NCI-H2081 treated with DMSO at 0.1 percent for 48 hours (cell line): ENCODE data around the gene UGT2B7.
A peak's percentile ranks its signal among the peaks of the same experiment; 100 is the strongest.
"Not testable (repeated sequence)": the region's sequence is repeated elsewhere in the genome, so short reads cannot be mapped to it uniquely, and the experiment has no call there.

Experiments
- DNase-seq: peaks from one replicate; lab custom pipeline; 2025; lab: John Stamatoyannopoulos, UW

The UGT2B7 gene

GRCh38 chr4:69088473-69088872 is 7.8 kb upstream of the UGT2B7 start:
- no peak for DNase-seq

- no peak for DNase-seq
These were observed 6.9 kb upstream of the UGT2B7 start for GRCh38 chr4:69089388-69089787.

GRCh38 chr4:69092190-69092589 is 4.1 kb upstream of the UGT2B7 start:
- peak; percentile 36 for DNase-seq

GRCh38 chr4:69092980-69093568 is 3.2 kb upstream of the UGT2B7 start:
- no peak for DNase-seq

GRCh38 chr4:69093681-69094080 is 2.6 kb upstream of the UGT2B7 start:
- DNase-seq: no peak

- DNase-seq: no peak
These were observed 958 bp upstream of the UGT2B7 start for GRCh38 chr4:69095301-69095731.

GRCh38 chr4:69096810-69097209 is 536 bp downstream of the UGT2B7 start:
- no peak for DNase-seq

GRCh38 chr4:69098470-69098869 is 2.2 kb downstream of the UGT2B7 start:
- DNase-seq: no peak

GRCh38 chr4:69099910-69100309 is 3.6 kb downstream of the UGT2B7 start:
- DNase-seq: no peak

- not testable (repeated sequence) for DNase-seq
These were observed 6.4 kb downstream of the UGT2B7 start for GRCh38 chr4:69102668-69103067.

- no peak for DNase-seq
These were observed 8.5 kb downstream of the UGT2B7 start for GRCh38 chr4:69104719-69105275.

- not testable (repeated sequence) for DNase-seq
These were observed 19.0 kb downstream of the UGT2B7 start for GRCh38 chr4:69115151-69115850.

GRCh38 chr4:69115851-69116213 is 19.6 kb downstream of the UGT2B7 start:
- DNase-seq: no peak

- no peak for DNase-seq
These were observed 20.5 kb downstream of the UGT2B7 start for GRCh38 chr4:69116645-69117321.

GRCh38 chr4:69120870-69121269 is 24.6 kb downstream of the UGT2B7 start:
- DNase-seq: no peak

- DNase-seq: no peak
These were observed 26.2 kb downstream of the UGT2B7 start for GRCh38 chr4:69122476-69122875.

- DNase-seq: no peak
These were observed 28.7 kb downstream of the UGT2B7 start for GRCh38 chr4:69124941-69125340.

- no peak for DNase-seq
These were observed 29.8 kb downstream of the UGT2B7 start for GRCh38 chr4:69126024-69126423.

- DNase-seq: no peak
These were observed 37.7 kb downstream of the UGT2B7 start for GRCh38 chr4:69133993-69134392.

- DNase-seq: no peak
These were observed 38.2 kb downstream of the UGT2B7 start for GRCh38 chr4:69134471-69134870.

- DNase-seq: no peak
These were observed 45.0 kb downstream of the UGT2B7 start for GRCh38 chr4:69141320-69141719.

- DNase-seq: peak; percentile 11
These were observed 51.1 kb downstream of the UGT2B7 start for GRCh38 chr4:69147334-69147733.

GRCh38 chr4:69154021-69154420 is 57.7 kb downstream of the UGT2B7 start:
- DNase-seq: no peak
